Suppressor macrophage (primary cell): ENCODE data around the gene PRKG2.

ENCODE experiments used
- DNase-seq, 4 experiments: peaks; one replicate each; pipeline ENCODE4 v3.0.0-alpha.2; 2020 to 2022

Gene PRKG2

GRCh38 chr4:81093720-81094401 lies 121.2 kb downstream of the PRKG2 start:
- no peak for DNase-seq

DNA sequence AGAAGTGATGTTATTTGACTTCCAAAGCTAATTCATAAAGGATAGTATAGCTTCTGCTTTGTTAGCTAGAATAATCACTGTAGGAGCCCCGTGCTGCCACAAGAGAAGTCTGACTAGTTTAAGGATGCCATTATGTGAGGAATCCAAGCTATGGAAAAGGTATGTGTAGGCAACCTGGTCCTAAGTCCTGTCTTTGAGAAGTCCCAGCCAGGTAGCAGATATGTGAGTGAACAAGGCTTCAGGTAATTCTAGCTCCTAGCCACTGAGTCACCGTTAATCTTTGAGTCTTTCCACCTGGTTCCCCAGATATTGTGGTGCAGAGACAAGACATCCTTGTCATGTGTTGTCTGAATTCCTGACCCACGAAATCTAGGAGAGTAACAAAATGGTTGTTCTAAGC lies 129.0 kb downstream of the PRKG2 start:
- no peak for DNase-seq

DNA sequence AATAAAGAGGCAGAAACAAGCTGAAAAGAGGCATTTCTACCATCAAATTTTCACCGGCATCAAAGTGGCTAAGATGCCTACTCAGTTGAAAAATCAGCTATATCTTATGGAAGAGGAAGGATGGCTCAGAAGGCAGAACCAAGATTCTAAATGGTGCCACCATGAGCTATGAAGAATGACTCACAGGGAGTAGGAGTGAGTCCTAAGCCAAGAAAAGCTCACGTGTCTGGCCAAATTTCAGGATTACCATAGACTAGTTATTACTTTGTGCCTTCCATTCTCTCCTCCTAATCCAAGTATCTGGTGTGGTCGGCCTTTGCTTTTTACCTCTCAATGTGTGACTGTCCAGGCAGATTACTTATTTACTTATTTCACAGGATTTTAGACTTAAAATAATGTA lies 129.7 kb downstream of the PRKG2 start:
- no peak for DNase-seq

DNA sequence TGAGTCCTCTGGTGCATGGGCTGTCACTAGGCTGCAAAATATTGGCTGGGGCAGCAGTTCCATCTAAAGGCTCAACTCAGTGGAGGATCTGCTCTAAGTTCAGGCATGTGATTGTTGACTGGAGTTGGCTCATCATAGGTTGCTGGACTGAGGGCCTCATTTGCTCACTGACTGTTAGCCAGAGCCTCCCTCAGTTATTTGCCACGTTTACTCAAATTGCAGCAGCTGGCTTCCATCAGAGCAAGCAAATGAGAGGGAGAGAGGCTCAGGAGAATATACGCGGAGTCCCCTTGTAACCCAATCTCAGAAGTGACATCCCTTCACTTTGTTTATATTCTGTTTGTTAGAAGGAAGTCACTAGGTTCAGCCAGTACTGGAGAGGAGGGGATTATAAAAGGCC lies 130.4 kb downstream of the PRKG2 start:
- no peak for DNase-seq

DNA sequence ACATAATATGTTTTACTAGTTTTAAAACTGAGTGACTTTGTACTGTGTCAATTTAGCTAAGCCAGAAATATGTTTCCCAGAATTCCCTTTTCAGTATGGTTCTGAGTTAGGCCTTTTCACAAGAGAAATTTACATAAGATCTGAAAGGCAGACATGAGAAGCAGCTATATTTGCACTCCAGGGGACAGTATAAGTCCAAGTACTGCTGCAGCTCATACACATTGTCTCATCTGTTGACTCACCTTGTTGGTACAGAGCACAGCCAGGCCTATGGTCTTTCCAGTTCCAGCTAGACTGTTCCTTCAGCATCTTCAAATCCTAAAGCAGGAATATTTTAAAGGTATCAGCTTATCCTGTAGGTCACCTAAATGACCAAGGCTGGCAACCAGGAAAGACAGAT lies 131.0 kb downstream of the PRKG2 start:
- DNase-seq = no peak

GRCh38 chr4:81081156-81081555 lies 133.9 kb downstream of the PRKG2 start:
- DNase-seq = no peak

- DNase-seq = no peak
Observed at GRCh38 chr4:81071013-81071412, 144.0 kb downstream of the PRKG2 start.

- peak; percentile 79 to 87 (median 80) for DNase-seq
Observed at GRCh38 chr4:81069706-81070331, 145.2 kb downstream of the PRKG2 start.

DNA sequence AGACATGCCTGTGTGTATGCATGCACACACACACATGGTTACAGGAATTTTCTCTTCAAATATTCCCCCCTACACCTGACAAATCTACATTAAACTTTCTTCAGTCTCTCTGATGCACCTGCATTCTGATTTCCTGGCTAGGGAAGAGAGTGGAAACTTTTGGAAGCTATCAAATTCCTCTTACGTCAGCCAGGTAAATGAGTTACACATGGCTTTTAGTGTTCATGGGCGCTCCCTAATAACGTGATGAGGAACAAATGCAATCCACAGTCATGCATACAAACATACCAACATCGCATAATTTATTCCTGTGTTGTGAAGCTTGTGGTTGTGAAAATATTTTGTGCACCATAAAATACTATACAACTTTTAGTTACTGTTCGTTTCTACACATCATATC lies 149.6 kb downstream of the PRKG2 start:
- no peak for DNase-seq

DNA sequence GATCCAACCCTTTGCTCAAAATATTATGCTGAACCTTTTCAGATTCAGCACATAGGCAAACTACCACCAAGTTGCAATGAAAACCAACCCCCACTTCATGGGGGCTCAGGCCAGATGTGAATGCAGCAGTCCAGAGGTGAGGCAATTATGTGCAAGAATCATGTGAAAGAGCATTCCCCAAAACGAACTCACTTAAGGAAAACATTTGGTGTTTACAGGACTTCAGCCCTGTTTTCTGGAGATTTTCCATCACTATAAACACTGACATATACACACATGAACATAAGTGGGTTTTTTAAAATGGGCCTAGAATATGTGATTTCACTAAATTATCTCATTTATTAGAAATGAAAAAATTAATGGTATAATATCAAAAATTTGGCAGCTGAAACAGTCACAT lies 153.0 kb downstream of the PRKG2 start:
- no peak for DNase-seq

DNA sequence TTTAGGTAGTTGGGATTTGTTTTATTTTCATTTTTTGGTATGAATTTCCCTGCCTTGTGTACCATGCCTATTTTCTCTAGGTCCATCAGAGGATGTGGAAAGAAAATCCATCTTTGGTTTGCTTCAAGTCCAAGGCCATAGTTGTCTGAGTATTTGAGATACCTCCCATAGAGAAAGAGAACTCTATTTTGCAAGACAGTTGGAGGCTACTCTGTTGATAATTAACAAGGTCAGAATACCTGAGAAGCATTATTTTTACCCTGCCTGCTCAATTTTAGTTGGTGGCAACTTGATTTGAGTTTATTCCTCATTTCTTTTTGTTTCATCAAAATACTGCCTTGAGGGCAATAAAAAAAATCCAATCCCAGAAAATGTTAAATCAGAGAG lies 153.7 kb downstream of the PRKG2 start:
- DNase-seq = no peak

DNA sequence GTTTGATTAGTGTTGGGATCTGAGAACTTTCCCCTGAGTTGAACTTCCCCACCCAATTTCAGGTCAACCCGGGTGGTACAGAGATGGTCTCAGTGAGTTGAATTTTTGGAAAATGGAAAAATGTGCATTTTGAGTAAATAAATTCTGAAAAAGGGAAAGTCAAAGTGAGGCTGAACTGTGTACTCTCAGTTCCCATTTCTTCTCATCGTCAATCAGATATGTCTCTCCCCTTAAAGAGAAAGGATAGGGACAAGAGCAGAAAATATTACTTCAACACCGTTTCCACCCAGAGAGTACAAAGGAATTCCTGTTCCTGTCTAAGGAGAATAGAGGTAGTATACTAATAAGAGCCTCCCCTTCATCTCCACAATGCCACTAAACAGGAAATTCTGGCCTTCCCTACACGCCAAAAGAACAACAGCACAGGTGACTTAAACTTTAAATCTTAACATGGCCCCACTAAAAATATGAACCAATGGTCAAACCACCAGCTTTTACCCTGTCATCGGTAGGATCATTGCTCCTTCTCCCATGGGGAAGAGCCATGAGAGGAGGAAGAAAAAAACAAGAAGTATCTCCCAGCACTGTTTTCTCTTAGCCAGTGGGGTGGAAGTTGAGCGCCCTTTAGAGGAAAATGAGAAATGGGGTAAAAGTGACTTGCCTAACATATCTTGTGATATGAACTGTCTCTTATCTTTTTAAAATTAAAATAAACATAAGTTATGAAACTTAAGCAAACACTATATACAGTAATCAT lies 154.3 kb downstream of the PRKG2 start:
- DNase-seq = peak in 2 of 4 experiments; percentile 22 to 58

- DNase-seq = no peak
Observed at GRCh38 chr4:81058621-81059020, 156.4 kb downstream of the PRKG2 start.

DNA sequence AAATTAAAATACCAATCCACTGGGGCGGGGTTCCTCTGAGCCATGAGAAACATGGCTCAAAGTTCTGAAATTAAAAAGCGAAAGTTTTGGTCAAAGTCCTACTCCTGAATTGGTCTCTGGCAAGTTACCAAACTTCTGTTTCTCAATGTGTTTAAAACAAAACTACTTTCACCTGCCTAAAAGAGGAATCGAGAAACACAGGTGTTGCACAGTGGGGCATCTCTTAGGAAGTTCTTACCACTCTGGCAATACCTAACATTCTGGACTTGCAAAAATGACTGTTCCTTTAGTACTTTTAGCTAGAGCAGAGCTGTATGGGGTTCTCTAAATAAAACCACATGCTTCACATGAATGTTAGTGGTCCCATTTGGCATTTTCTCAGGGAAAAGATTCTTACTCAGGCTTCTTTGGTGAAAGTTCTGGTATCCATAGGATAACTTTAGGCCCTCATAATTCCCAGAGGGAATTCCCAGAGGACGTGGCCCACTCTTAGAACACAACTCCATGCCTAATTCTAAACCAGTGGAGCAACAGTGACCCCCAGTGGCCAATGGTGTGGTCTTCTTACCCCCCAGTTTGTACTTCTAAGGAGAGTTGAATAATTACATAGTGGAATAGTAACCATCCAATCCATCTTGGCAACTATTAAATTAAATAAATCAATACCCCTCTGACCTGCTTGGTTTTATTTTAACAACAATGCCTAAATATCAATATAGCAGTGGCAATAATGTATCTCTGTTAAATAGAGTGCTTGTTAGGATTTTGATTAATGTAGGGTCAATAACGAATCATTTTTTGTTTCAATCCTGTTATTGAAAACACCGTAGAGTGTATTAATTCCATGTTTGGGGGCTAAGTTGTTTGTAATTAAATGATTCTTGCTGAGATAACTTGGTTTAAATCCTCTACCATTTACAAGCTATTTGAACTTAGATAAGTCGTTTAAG lies 162.6 kb downstream of the PRKG2 start:
- peak; percentile 49 to 64 (median 59) for DNase-seq

DNA sequence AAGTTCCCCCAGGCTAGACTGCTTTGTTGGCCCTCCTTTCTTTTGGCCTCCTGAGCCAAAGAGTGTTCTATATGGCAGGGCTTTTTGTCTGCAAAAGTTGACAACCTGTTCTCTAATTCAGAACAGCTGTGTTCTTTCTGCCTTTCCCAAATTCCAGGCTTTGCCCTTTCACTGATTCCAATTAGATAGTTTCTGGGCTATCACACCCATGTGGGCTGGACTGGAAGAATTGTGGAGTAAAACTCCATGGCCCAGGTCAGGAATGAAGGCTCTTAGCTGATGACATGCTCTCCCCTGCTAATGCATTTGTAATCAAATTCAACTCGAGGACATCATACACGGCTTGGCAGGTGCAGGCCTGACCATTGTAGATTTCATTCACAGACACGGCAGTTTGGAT lies 165.1 kb downstream of the PRKG2 start:
- no peak for DNase-seq

- no peak for DNase-seq
Observed at GRCh38 chr4:81049330-81049729, 165.7 kb downstream of the PRKG2 start.

GRCh38 chr4:81042578-81043365 lies 172.2 kb downstream of the PRKG2 start:
- no peak for DNase-seq

- peak; percentile 7 to 47 (median 34) for DNase-seq
Observed at GRCh38 chr4:81040012-81040659, 174.9 kb downstream of the PRKG2 start.

- DNase-seq = peak; percentile 9 to 46 (median 34)
Observed at GRCh38 chr4:81039351-81039972, 175.6 kb downstream of the PRKG2 start.

DNA sequence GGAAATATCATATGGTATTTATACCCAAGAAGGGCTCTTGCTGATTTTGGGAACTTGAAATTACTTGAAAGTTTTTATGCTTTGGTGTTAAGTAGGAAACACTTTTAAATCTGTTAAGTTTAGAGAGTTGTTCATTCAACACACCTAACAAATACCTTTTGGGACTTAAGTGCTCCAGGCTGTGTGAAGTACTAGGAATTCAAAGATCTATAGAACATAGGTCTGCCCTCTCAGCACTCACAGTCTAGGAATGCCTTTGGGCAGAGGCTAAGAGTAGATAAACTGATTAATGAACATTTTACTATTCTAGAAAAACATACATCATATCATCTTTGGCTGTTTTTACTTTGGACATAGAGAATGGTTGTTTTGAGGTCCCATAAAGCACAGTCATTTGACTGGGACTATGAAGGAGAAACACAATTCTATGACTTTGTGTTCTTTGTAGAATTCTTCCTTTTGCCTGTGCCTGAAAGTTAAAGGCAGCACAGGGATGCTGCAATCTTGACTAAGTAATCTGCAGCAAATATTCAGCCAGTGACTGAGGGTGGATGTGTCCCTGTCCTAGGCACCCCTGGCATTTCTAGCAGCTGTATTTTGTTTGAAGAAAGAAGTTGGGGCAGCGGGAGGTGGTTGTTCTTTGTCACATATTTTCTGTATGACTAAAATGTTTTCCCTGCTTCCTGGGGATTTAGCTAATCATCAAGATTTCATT lies 176.2 kb downstream of the PRKG2 start:
- no peak for DNase-seq
